Measurements from ENCODE around the gene GARIN5A. TPM values are rescaled to one million over a fixed set of nuclear protein-coding genes. Genes with fewer than 3 reads are reported as not detected.
A peak's percentile ranks its signal among the peaks of the same experiment; 100 is the strongest.

Gene GARIN5A
- total RNA-seq, 3 donors from 2014 or later, result 1.7 to 3.0 (median 2.6) TPM

DNA sequence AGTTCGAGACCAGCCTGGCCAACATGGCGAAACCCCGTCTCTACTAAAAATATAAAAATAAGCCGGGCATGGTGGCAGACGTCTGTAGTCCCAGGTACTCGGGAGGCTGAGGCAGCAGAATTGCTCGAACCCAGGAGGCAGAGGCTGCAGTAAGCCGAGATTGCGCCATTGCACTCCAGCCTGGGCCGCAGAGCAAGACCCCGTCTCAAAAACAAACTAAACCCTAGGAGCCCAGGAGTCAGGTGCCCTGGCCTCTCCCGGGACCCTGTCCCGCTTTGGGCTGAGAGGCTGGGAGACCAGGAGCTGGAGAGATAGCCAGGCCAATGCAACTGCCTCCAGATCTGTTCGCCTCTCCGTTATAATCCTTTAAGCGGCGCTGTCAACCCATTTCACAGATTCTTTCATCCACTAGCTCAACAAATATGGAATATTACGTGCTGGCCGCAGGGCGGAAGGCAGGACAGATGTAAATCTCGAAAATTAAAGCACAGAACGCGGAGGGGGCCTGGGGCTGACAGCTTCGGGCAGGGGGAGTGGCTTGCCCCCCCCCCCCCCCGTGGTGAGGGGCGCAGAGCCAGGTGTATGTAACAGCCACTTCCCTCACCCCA, 49.2 kb downstream of the GARIN5A start:
- no peak for ATAC-seq
- Histone ChIP-seq H3K4me1 (ENCODE audit: low read depth) (peaks cover 3% of the 10 kb centered on the region), H3K9me3 (no peaks in the 10 kb centered on the region), H3K4me3 (no peak overlapping the region), H3K36me3 (ENCODE audit: low read depth) (no peaks in the 10 kb centered on the region)
- no peak for DNase-seq
- intact Hi-C loops (cut with DNase I, micrococcal nuclease), result no loop called here
- TF ChIP-seq, protein P1, sequence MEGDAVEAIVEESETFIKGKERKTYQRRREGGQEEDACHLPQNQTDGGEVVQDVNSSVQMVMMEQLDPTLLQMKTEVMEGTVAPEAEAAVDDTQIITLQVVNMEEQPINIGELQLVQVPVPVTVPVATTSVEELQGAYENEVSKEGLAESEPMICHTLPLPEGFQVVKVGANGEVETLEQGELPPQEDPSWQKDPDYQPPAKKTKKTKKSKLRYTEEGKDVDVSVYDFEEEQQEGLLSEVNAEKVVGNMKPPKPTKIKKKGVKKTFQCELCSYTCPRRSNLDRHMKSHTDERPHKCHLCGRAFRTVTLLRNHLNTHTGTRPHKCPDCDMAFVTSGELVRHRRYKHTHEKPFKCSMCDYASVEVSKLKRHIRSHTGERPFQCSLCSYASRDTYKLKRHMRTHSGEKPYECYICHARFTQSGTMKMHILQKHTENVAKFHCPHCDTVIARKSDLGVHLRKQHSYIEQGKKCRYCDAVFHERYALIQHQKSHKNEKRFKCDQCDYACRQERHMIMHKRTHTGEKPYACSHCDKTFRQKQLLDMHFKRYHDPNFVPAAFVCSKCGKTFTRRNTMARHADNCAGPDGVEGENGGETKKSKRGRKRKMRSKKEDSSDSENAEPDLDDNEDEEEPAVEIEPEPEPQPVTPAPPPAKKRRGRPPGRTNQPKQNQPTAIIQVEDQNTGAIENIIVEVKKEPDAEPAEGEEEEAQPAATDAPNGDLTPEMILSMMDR (IDR thresholded peaks at IDR 0.05), result no peak

DNA sequence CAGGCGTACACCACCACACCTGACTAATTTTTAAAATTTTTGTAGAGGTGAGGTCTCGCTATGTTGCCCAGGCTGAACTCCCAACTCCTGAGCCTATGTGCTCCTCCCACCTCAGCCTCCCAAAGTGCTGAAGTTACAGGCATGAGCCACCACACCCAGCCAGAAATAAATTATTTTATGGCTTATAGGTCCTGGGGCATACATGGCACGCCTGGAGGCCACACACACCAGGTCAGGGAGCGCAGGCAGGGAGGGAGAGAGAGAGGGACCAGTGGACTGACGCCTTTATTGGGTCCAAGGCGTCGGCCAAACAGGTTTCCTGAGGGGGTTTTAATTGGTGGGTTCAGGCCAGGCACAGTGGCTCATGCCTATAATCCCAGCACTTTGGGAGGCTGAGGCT, 51.1 kb downstream of the GARIN5A start:
- Histone ChIP-seq H3K36me3 (ENCODE audit: low read depth) (no peaks in the 10 kb centered on the region), H3K9me3 (no peaks in the 10 kb centered on the region), H3K4me1 (ENCODE audit: low read depth) (no peaks in the 10 kb centered on the region), H3K4me3 (no peak overlapping the region)
- ATAC-seq (peak; percentile 52), DNase-seq (no peak)
- intact Hi-C loops (cut with DNase I, micrococcal nuclease), result no loop called here
- TF ChIP-seq, protein P1 (IDR thresholded peaks at IDR 0.05), result no peak

DNA sequence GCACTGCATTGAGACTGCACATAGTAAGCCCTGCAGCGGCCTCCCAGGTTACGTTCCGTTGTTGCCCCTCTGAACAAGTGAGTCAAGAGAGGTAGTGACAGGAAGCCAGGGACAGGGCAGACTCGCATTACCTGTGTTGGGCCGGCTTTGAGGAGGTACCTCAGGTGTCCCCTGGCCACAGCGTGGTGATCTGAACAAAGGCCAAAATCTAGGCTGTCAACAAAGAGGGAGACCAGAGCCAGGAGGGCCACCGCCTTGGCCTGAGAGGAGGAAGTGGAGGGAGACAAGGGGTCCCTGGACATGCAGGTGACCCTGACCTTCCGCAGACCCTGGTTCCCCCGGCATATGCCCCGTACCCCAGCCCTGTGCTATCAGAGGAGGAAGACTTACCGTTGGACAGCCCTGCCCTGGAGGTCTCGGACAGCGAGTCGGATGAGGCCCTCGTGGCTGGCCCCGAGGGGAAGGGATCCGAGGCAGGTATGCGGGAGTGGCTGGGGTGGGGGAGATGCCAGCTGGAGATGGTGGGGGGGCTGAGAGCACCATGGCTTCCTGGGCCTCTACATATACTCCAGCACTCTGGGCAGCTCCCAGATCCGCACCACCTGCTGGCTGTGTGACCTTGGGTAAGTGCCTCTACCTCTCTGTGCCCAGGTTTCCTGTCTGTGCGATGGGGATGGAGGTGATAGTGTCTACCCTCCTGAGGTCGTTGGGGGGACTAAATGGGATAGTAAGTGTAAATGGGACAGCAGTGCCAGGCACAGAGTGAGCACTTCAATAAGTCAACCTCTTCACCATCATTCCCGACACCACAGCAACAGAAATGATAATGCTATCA, 53.2 kb downstream of the GARIN5A start:
- DNase-seq, result no peak
- no peak overlapping the region for H3K4me3 ChIP-seq
- H3K9me3 ChIP-seq, result no peaks in the 10 kb centered on the region
- no peaks in the 10 kb centered on the region for H3K36me3 ChIP-seq (ENCODE audit: low read depth)
- TF ChIP-seq, protein P1 (IDR thresholded peaks at IDR 0.05), result no peak
- ATAC-seq, result no peak
- intact Hi-C loops (cut with DNase I, micrococcal nuclease), result no loop called here
- H3K4me1 ChIP-seq (ENCODE audit: low read depth), result peaks cover under 1% of the 10 kb centered on the region

DNA sequence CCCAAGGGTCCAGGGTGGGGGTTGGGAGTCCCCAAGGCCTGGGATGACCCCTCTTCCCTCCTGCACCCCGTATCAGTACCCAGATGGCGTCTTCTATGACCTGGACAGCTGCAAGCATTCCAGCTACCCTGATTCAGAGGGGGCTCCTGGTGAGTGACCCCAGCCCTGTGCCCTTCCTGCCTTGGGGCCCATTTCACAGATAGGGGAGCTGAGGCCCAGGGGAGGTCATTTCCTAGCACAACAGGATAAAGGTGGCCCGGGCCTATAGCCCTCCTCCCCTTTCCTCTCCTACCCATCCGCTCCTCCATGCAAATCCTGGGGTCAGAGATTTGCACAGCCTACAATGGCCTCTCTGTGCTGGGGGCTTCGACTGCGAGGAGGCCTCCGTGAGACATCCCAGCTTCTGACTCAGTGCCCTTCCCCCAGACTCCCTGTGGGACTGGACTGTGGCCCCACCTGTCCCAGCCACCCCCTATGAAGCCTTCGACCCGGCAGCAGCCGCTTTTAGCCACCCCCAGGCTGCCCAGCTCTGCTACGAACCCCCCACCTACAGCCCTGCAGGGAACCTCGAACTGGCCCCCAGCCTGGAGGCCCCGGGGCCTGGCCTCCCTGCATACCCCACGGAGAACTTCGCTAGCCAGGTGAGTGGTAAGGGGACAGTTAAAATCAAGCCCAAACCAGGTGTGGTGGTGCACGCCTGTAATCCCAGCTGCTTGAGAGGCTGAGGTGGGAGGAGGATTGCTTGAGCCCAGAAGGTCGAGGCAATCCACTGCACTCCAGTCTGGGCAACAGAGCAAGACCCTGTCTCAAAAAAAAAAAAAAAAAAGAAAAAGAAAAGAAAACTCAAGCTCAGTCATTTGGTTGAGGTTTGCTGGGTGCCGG, 54.0 kb downstream of the GARIN5A start:
- Histone ChIP-seq H3K4me3 (no peak overlapping the region), H3K36me3 (ENCODE audit: low read depth) (no peaks in the 10 kb centered on the region), H3K4me1 (ENCODE audit: low read depth) (peaks cover 4% of the 10 kb centered on the region), H3K9me3 (no peaks in the 10 kb centered on the region)
- ATAC-seq, result no peak
- DNase-seq, result no peak
- intact Hi-C loops (cut with DNase I, micrococcal nuclease), result no loop called here
- TF ChIP-seq, protein P1 (IDR thresholded peaks at IDR 0.05), result no peak

DNA sequence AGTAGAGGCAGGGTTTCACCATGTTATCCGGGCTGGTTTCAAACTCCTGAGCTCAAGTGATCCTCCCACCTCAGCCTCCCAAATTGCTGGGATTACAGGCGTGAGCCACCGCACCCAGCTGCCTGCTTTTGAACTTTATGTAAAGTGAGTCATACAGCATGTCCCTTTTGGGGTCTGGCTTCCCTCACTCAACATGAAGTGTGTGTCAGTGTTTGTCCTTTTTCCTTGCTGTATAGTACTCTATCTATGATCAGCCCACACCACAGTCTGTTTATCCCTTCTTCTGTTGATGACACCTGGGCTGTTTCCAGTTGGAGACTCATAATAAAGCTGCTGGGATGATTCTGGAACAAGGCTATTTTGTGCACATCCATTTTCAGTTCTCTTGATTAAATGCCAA, 55.8 kb downstream of the GARIN5A start:
- no peak overlapping the region for H3K4me3 ChIP-seq
- no peaks in the 10 kb centered on the region for H3K9me3 ChIP-seq
- TF ChIP-seq, protein P1 (IDR thresholded peaks at IDR 0.05), result no peak
- H3K36me3 ChIP-seq (ENCODE audit: low read depth), result no peaks in the 10 kb centered on the region
- intact Hi-C loops (cut with DNase I, micrococcal nuclease), result no loop called here
- DNase-seq (no peak), ATAC-seq (no peak)
- peaks cover 13% of the 10 kb centered on the region for H3K4me1 ChIP-seq (ENCODE audit: low read depth)

Measured in mucosa of descending colon (tissue), 3 donors.